NK-92 (cell line): ENCODE measurements around the gene SLC28A3.

Source experiments
- DNase-seq: peaks from one replicate; lab custom pipeline; 2025; ENCODE audit not compliant: unreplicated experiment; lab: John Stamatoyannopoulos, UW

SLC28A3 gene

DNA sequence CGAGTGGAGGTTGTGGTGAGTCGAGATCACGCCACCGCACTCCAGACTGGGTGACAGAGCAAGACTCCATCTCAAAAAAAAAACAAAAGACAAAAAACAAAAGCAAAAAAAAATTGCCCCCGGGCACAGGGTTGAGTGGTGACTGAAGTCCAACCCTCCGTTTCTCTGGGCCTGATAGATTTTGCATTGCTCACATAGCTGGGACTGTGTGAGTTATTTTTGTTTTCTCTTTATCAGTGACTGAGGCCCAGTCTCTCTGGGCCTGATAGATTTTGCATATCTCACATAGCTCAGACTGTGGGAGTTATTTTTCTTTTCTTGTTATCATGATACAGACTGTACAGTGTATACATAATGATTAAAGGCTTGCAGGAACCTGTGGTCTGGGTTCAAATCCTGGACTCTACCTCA lies 2.6 kb upstream of the SLC28A3 start:
- no peak for DNase-seq

DNA sequence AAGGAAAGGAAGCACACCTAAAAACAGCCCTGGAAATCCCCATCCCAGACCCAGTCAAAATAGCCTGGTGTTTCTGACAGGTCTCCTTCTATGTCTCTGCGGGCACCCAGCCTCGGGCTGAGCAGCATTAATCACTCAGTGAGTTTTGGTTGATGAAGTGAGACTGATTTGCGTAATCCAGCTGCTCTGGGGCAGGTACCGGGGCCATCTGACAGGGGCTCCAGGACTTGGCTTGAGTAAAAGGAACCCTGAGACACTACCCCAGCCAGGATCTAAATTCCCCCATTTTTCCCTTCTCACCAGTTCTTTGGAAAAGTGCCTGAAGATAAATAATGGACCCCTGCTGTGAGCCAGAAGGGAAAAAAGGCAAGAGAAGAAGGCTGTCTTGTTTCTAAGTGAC lies 596 bp downstream of the SLC28A3 start:
- no peak for DNase-seq

DNA sequence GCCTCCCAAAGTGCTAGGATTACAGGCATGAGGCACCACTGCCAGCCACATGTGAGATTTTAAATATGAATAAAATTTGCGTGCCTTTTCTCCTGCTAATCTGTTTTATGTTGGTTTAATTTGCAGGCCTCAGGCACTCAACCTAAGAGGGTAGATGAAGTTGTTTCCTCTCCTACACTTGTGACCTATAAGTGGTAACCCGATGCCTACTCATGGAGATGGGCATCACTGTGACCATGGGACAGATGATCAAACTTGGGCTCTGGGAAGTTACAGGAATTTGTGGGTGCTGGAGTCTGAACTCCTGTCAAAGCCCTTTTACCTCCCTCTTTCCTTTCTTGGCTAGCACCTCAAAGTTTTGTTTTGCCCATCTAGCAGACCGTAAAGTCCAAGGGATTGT lies 1.1 kb downstream of the SLC28A3 start:
- DNase-seq: no peak

DNA sequence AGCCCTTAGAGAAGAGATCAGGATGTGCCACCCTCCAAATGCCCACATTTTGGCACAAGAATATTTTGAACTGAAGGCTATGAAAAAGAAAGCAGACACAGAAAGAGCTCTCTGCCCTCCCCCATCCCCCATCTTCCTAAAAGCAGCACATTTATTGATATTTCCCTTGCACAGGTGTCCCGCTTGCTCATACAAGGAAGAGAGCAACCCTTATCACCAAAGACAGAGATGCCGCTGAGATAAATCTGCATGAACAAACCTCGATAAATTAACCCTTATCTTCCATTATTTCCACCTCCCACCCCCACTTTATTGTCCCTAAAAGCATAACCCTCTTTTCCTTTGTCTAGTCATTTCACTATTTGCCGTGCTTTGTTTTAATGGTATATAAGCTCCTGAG lies 1.8 kb downstream of the SLC28A3 start:
- DNase-seq: no peak

DNA sequence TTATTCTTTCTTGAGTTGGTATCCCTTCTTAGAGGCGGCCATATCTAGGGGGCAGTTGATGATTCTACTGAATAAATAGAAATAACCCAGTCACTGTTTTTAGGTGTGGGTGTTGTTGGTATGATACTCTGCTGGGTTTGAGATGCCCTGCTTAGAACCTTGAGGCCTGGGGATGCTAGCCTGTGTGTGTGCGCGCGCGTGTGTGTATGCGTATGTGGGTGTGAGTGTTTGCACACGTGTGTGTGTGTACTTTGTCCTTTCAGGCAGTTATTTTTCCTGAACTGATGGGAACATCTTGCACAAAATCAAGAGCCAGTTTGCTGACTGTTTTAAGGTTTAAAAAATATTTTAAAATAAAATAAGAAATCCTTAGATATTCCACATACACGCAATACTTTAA lies 3.3 kb downstream of the SLC28A3 start:
- no peak for DNase-seq

DNA sequence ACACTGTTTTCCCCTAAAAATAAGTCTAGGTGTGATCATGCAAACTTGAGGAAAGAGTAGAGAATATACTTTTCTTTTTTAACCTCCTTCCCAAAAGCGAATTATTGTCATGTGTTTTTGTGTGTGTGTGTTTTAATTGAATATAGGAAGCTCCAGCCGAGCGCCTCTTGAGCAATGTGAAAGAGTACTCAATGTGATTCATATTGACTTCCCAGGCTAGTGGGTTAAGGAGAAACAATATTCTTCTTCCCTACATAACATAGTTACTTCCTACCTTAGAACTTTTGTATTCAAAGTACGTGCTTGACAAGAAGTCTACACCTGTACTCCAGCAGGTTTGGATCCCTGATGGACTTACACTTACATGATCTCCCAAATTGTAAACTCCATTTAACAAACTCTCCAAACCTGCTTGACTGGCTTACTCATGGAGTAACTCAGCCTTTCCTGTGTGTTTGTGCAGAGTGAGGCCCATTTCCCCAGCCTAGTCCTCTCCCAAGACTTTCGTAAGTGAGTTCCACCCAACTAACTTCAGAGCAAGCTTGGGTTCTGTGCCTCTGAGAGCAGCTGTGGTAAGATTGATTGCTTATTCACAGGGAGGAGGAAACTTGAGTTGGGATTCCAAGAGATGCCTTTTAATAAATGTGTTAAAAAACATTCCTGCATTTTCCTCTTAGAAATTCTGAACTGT lies 9.3 kb downstream of the SLC28A3 start:
- DNase-seq: no peak

DNA sequence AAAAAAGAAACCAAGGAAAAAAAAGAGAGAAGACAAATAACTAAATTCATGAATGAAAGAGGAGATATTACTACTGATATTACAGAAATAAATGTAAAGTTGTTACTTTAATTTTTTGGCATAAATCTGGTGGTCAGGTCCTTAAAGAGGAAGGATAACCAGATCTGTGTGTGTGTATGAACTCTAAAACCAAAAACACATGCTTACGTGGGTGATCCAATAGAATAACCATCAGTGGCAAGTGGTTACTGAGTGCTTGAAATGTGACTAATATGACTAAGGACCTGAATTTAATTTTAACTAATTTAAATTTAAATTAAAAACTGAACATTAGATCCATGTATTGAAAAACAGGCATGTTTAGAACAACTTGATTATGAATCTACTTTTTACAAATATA lies 10.3 kb downstream of the SLC28A3 start:
- DNase-seq: no peak

DNA sequence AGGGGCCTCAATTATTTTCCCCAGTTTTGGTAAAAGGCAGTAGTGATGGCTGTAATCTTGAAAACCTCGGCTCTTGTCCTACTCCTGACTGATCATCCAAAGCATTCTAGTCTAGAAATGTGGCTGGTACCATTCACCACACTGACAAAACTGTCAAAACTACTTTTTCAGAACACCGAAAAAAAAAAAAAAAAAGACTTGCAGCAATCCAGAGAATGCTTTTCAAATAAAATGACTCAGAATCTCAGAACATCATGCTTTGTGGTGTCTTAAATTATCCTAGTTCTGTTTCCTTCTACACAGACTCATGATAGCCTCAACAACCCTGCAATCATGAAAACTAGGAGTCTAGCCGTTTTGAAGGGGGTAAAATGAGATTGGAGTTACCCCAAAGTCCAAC lies 13.4 kb downstream of the SLC28A3 start:
- DNase-seq: no peak

DNA sequence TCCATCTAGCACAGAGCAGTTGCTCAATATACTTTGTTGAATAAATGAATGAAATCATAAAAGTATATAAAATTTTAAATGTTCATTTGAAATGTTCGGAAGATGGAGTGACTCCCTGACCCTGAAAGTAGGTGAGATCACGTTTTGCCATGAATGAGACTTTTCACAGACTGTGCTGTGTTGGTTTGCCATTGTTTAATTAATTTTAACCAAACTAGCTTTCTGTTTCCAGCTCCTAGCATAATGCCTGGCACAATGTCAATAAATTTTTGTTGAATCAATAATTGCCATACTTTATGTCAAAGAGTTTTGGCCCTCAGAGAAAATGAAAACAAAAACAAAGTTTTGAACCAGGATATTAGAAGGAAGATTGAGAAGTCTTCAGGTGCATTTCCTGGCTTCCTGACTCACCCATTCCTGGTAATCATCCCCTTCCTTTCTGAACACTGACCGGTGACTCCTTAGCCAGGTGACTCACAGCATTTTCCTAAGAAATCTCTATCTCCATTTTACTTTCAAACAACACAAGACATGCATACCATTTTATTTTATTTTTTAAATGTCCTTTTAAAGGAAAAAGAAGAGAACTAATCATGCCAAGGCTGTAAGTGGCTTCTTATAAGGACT lies 15.1 kb downstream of the SLC28A3 start:
- no peak for DNase-seq

DNA sequence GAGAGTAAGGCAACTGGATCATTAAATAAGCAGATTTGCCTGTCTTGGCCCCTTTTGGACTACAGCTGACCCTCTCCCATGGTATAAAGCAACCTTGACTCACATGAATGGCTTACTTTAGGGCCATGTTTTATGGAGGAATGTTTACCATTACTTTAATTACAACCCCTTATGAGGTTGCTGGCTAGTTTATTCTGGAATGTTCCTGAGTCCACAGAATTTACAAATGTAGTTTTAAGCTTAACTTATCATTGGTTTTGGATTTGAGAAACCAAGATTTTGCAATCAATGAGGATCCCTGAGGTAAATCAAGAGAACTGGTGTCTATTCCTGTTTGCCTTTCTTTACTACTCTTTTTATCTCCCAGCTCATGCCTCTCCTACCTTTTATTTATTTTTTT lies 15.7 kb downstream of the SLC28A3 start:
- no peak for DNase-seq

DNA sequence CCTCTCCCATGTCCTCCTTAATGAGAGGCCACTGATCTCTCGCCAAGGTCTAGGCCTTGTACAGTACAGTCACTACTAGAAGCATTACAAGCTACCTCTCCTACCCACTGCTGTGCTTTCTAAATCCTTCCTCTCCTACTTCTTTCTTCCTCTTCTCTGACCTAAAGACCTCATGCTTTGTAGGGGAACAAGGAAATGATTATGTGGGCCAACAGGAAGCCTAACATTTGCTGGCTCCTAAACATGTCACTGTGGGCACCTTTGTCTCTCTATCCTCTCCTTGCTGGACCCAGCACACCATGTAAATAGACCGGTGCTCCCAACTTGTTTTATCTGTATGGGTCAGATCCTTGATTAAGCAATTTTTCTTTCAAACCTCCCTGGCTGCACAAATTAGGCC lies 16.7 kb downstream of the SLC28A3 start:
- no peak for DNase-seq

DNA sequence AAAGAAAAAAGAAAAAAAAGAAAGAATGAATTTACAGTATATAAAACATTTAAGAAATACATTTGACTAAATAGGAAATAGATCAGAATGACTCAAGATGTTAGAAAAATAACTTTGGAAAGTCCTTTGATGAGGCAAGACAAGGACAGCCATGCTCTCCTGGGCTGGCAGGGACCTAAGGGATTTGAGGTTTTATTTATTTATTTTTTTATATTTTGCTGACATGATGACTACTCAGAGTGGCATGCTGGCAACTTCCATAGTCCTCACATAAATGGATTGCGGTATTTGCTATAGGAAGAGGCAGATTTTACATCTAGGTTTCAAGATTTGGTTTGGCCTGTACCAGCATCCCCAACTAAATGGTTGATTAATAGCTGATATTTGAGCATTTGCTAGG lies 17.7 kb downstream of the SLC28A3 start:
- DNase-seq: no peak

DNA sequence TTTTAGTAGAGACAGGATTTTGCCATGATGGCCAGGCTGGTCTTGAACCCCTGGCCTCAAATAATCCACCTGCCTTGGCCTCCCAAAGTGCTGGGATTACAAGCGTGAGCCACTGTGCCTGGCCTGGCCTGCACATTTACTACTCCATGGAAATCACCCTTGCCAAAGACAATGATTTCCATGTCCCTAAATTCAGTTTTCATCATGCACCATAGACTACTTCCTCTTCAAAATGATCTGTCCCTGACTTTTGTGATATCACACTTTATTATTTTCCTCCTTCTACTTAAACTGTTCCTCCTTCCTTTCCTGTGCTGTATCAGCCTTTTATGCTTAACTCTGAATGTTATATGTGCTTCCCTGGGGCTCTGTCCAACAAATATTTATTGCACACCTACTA lies 20.3 kb downstream of the SLC28A3 start:
- DNase-seq: no peak

DNA sequence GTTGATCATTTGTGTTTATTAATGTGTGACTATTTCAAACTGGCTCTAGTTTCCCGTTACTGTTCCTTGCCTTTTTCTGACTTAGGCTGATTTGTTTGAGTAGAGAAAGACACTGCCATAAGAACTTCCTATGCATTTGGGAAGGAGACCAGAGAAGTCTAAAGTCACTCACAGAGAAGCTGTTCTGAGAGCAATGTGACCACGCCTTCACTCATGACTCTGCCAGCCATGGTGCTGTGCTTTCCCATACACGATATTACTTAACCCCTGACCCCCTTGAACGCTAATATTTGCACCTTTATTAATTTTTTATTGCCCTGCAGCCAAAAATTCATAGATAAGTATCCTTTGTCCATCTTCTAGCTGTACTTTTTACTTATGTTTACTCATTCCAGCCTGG lies 20.9 kb downstream of the SLC28A3 start:
- no peak for DNase-seq

DNA sequence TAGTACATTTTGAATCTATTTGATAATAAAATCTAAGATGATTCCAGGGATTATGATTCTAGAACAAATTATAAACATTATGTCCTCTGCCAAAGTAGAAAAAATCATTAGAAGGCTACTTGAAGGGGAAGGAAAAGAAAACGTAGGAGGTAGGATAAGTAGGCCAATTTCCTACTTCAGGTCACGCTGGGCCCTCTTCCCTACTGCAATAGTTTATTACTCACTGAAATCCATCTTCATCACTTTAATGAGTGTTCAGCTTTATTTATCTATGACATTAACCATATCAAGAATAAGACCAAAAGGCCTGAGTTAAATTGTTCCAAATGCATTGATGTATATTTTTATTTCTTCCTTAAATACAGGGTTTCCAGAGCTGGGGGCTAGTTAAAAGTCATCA lies 21.6 kb downstream of the SLC28A3 start:
- DNase-seq: no peak

DNA sequence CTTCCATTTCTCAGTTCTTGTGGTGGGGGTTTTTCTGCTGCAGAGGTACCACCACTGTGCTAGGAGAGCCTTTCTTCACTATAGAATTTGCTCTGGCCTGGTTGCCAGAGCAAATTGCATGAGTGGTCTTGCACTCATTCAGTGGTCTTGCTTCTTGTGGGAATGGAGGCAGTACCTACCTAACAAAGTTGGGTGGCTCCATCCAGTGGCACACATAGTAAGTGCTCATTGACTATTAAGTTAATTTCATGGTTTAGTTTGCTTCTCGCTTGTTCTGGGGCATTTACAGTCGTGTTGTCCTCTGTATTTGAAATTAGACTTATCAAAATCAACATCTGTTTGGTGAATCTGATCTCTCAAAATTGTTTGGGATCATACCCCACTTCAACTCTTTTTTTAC lies 23.0 kb downstream of the SLC28A3 start:
- DNase-seq: no peak

DNA sequence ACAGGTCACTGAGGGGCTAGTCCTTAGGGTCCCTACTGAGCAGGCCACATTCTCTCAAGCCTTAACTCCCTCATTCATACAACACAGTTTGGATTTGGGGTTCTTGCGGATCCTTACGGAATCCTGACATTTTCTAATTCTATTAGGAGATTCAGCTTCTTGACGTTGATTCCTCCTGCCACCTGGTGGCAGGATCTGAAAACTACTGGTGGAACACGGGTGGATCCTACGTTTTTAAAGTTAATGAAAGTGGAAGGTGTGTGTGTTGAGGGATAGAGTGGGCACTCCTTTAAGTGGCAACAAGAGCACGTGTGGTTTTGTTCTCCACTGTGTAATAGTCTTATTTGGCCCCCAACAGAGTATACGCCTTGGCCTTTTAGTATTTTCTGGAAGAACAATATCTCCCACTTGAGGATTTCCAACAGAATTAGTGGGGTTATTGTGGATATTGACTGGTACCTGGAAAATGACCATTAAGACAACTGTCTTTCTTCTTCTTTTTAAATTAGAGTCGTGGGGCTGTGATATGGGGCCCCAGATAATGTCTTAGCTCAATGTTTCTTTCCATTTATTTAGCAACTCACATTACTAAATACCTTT lies 25.2 kb downstream of the SLC28A3 start:
- DNase-seq: no peak

DNA sequence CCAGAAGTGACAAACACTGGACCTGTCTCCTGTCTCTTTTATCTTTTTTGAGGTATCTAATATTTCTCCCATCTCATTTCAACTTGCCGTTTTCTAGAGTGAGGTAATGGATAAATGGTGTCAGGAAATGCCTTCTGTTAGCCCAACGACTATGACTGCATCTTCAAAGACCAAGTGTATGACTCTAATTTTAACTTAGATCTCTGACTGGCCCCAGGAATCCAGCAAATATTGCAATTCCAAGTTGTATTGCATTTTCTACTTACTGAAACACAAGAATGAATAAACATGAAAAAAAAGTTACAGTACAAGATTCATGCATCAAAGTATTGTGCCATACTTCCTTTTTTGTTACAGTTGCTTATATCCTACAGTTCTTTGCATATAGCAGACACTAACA lies 26.3 kb downstream of the SLC28A3 start:
- DNase-seq: no peak

DNA sequence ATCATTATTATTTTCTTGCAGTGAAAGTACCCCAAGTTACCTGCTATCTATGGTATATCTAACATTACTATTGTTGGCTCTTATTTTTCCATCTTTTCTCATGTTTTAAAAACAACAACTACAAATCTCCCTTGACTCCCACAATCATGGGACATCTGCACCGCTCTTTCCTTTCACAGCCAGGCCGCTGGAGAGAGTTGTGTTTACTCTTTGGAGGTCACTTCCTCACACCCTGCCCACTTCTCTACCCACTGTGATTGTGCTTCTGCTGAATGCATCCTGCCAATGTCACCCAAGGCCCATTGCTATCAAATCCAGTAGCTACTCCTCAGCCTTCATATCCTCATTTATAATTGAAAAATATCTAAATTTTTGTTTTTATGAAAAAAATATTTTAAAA lies 29.7 kb downstream of the SLC28A3 start:
- DNase-seq: no peak

DNA sequence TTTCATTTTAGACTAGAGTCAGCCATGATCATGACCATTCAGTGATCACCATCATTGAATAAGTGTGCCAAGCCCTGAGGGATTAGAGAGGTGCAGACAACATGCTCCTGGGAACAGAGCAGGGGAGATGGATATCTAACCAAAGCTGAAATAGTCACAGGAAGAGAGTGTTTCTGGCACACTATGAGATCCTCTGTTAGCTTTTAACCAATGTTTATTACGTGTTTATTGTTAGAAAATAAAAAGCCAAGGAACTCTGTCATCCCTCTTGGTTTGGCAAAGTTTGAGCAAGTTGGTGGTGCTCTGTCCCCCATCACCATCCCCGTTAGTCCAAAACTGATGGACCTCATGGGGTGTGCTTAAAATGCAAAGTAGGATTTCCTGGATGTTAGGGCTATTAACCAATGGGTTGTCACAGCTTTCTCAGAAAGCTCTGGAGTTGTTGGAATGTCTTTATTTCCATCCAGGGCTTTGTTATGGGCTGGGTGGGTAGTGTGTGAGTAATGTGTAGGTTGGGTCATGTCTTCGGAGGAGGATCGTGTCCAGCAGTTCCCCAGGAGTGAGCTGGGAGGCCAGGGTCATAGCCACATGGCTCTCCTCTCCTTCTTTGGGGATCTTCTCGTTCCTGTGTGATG lies 34.9 kb downstream of the SLC28A3 start:
- DNase-seq: no peak

DNA sequence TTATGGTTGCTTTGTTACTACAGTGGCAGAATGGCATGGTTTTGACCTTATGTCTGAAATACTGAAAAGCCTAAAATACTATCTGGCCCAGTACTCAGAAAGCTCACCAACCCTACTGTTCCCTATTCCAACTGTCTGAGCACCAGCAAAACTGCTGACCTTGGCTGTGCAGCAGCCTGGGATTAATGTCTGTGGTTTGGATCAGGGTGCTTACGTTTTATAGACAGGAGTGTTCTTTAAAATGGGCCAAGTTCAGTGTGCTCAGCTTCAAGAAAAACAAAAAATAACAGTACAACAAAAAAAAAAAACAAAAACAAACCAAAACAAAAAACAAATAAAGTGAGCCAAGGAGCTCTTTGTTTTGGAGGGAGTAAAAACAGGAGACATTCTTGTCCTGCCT lies 36.4 kb downstream of the SLC28A3 start:
- DNase-seq: no peak

DNA sequence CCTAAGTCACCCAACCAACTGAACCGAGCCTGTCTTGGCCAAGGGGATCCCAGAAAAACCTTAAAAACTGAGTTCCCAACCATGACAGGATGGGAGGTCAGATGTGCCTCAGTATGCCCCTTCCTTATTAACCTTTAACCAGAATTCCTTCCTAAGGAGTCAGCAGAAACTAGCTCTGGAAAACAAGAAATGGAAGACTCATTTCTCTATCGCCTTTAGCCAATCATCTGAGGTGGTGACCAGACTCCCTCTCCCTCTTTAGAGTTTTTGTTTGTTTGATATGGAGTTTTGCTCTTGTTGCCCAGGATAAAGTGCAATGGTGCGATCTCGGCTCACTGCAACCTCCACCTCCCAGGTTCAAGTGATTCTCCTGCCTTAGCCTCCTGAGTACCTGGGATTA lies 37.5 kb downstream of the SLC28A3 start:
- DNase-seq: no peak
